Activated CD4-positive, alpha-beta T cell treated with anti-CD3 and anti-CD28 coated beads, Interleukin-2, Interleukin-6, amounts not matched to agents 100 ng/mL and 50 ng/mL, durations not matched to agents 16 hours and 8 hours (primary cell): Measurements from ENCODE around the gene SNAPC1.

ENCODE experiments used
- DNase-seq: peaks from one replicate; pipeline ENCODE4 v3.0.0-alpha.2; 2020

SNAPC1 gene

GRCh38 chr14:61813096-61813606 is 50.9 kb downstream of the SNAPC1 start:
- no peak for DNase-seq

- no peak for DNase-seq
Measured at GRCh38 chr14:61822458-61822857, 60.2 kb downstream of the SNAPC1 start.

- DNase-seq, result no peak
Measured at GRCh38 chr14:61832783-61833182, 70.6 kb downstream of the SNAPC1 start.

- no peak for DNase-seq
Measured at GRCh38 chr14:61836184-61836583, 74.0 kb downstream of the SNAPC1 start.

- no peak for DNase-seq
Measured at GRCh38 chr14:61836807-61837206, 74.6 kb downstream of the SNAPC1 start.

GRCh38 chr14:61837336-61838229 is 75.4 kb downstream of the SNAPC1 start:
- peak; percentile 83 for DNase-seq

- DNase-seq, result no peak
Measured at GRCh38 chr14:61838661-61839245, 76.5 kb downstream of the SNAPC1 start.

- DNase-seq, result no peak
Measured at GRCh38 chr14:61839507-61839906, 77.3 kb downstream of the SNAPC1 start.

- no peak for DNase-seq
Measured at GRCh38 chr14:61841145-61841544, 78.9 kb downstream of the SNAPC1 start.
